NCI-H774 (cell line): Measurements from ENCODE around the gene ESPNL.
"Not testable (repeated sequence)": the region's sequence is repeated elsewhere in the genome, so short reads cannot be mapped to it uniquely, and the experiment has no call there.

Source experiments
- DNase-seq: peaks from one replicate; lab custom pipeline; 2025; lab: John Stamatoyannopoulos, UW

The ESPNL gene

DNA sequence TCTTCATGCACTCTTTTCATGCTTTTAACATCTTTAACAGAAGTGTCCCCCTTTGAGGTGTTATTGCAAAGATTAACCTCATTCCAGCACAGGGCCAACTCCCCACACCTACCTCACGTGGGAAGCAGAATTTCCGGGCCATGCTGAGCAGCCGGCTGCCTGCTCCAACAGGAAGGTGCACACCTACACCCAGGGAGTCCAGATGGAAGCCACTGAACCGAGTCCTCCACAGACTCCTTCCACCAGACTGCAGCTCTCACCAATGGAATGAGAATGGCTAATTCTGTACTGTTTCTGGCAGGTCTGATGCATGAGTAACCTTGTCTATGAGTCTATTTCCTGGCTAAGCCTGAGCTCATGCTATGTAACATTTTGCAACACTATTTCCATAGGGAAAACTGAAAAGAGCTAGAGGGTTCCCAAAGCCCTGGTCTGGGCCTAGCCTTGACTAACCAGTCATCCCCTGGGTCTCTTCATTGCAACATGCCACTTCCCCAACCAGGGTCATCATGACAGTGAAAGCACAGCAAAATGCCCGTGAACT is 69.6 kb downstream of the ESPNL start:
- DNase-seq: no peak

DNA sequence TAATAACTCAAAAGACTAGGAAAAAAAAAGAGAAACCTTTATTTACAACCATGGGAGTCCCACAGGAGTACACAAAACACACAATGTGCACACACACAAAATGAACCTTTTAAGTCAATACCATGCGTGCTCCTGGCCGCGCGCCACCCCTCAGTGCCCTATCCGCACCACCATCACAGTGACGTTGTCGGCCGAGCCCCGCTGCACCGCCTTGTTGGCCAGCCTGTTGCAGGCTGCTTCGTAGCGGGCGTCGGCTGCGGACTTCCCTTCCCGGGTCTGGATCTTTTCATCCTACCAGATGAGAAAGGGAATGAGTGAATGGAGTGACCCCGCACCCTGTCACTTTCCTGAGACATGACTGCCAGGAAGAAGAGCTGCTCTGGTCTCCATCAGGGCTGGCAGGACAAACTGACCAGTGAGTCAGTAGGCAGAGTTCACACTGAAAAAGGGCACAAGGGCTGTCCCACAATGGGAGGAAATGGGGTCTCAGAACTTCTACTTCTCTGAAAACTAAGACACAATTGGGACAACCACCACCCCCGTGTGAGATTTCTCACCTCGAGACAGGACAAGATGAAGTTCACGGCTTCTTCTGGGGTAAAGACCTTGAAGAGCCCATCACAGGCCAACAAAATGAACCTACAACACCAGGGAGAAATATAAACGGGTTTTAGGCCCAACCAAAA is 70.4 kb downstream of the ESPNL start:
- no peak for DNase-seq

DNA sequence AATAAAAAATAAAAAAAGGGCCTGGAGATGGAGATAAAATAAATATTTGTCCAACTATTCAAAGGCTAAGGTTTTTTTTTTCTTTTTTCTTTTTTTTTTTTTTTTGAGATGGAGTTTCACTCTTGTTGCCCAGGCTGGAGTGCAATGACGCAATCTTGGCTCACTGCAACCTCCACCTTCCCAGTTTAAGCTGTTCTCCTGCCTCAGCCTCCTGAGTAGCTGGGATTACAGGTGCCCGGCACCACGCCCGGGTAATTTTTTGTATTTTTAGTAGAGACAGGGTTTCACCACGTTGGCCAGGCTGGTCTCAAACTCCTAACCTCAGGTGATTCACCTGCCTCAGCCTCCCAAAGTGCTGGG is 70.9 kb downstream of the ESPNL start:
- DNase-seq: not testable (repeated sequence)

DNA sequence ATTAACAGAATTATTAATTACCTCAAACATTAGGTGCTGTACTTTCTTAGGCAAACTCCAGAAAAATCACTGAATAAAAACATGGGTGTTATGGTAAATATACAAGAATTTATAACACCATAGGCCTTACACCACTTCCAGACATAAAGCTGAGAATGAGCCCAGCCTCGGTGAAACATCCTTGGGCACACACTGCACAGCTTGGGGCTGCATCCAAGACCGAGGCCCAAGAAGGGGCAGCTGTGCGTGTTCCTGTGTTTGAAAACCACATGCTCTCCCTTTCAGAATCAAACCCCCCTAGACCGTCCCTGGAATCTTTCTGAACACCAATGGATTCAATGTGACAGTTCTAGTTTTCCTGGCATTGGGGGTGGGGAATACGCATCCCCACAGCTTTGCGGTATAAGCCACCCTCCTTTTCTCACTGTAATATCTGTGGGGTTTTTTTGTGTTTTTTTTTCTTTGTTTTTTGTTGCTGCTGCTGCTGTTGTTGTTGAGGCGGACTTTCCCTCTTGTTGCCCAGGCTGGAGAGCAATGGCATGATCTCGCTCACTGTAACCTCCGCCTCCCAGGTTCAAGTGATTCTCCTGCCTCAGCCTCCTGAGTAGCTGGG is 71.5 kb downstream of the ESPNL start:
- DNase-seq: no peak

GRCh38 chr2:238172439-238172838 is 72.3 kb downstream of the ESPNL start:
- DNase-seq: no peak

GRCh38 chr2:238173692-238174091 is 73.6 kb downstream of the ESPNL start:
- DNase-seq: no peak

- DNase-seq: no peak
Measured at GRCh38 chr2:238174291-238174690, 74.2 kb downstream of the ESPNL start.

GRCh38 chr2:238174701-238175100 is 74.6 kb downstream of the ESPNL start:
- DNase-seq: no peak

DNA sequence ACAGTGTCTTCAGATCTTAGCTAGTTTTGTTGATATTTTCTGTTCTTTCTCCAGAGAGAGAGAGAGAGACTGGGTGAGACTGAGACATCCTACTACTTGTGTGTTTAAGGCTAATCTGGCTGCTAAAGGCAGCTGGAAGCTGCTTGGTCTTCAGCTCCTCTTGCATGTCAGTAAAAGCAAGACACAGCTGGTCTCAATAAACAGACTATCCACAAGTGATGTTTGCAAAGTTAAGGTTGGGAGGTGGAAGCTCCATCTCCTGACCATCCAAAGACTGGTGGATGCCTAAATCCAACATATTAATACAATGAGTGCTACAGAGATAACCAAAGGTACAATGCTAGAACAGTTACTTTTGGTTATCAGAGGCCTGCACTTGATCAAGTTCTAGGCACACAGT is 76.5 kb downstream of the ESPNL start:
- DNase-seq: no peak

DNA sequence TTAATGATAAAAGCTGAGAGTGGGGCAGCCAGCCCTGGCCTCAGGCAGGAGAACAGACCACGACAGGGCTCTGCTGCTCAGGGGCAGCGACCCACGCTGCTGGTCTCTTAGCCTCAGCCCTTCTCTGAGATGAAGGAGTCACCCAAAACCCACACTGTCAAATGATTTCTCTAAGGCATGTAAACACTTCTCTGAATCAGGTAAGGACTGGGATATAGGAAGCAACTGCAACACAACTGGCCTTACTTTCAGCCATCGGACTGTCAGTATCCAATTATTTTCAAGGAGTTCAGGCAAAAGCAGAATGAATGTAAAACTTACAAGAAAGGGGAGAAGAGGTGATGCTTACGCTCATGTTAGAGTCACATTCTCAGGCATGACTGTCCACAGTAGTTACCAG is 80.4 kb downstream of the ESPNL start:
- DNase-seq: no peak

DNA sequence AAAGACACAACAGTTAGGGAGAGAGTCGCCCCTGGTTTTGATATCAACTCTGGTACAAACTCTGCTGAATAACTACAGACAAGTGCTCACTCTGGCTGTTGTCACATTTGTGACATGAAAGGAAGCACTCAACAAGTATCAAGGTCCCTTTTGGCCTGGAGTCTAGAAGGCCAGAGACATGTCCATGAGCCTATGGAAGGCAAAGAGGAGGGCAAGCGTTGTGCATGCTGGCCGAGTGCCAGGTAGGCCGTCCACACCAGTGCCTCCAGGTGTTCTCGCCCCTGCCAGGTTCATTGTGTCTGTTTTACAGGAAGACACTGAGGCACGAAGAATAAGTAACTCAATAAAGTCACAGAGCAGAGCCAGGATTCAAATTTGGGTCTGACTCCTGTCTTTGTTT is 82.2 kb downstream of the ESPNL start:
- no peak for DNase-seq
